ENCODE data around the gene GOLGB1.

The GOLGB1 gene

DNA sequence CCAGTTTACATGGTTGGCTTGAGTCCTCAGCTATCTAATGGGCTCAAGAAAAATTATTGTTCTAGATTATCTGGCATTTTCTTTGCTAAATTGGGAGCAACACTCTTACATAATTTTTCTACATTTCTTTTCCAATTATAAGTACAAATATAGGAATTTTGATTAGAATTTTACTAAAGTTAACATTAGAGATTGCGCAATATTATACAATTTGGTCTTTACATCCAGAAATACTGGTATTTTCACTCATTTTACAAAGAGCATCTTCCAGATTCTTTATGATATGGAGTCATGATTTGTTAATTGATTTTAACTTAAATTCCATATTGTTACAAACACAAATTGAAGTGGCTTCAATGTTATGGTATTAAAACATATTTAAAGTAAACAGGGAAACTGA lies 19.7 kb upstream of the GOLGB1 start:
- H3K4me3 ChIP-seq (ENCODE audit: low read length, poor library complexity, severe bottlenecking): no peak overlapping the region
- no peaks in the 10 kb centered on the region for H3K79me2 ChIP-seq (ENCODE audit: insufficient read depth, low read length)
- no peak overlapping the region for H3K4me2 ChIP-seq (ENCODE audit: low read depth, low read length, poor library complexity, severe bottlenecking)
- no peak for TF ChIP-seq EZH2phosphoT487 (IDR thresholded peaks at IDR 0.05; ENCODE audit: borderline replicate concordance)
- TF ChIP-seq, protein P1, sequence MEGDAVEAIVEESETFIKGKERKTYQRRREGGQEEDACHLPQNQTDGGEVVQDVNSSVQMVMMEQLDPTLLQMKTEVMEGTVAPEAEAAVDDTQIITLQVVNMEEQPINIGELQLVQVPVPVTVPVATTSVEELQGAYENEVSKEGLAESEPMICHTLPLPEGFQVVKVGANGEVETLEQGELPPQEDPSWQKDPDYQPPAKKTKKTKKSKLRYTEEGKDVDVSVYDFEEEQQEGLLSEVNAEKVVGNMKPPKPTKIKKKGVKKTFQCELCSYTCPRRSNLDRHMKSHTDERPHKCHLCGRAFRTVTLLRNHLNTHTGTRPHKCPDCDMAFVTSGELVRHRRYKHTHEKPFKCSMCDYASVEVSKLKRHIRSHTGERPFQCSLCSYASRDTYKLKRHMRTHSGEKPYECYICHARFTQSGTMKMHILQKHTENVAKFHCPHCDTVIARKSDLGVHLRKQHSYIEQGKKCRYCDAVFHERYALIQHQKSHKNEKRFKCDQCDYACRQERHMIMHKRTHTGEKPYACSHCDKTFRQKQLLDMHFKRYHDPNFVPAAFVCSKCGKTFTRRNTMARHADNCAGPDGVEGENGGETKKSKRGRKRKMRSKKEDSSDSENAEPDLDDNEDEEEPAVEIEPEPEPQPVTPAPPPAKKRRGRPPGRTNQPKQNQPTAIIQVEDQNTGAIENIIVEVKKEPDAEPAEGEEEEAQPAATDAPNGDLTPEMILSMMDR (conservative IDR thresholded peaks at IDR 0.05; ENCODE audit: low read length): no peak
- no peaks in the 10 kb centered on the region for H4K20me1 ChIP-seq (ENCODE audit: insufficient read depth, low read length, poor library complexity, severe bottlenecking)
- H3F3A ChIP-seq (ENCODE audit: low read depth): no peaks in the 10 kb centered on the region
- no peaks in the 10 kb centered on the region for H3K27me3 ChIP-seq (ENCODE audit: insufficient read depth, low read length, poor library complexity, severe bottlenecking)
- peaks cover 56% of the 10 kb centered on the region for H3K36me3 ChIP-seq (ENCODE audit: insufficient read depth, low read length)
- no peak overlapping the region for H2AFZ ChIP-seq (ENCODE audit: low read length)
- H3K9ac ChIP-seq (ENCODE audit: low read depth, low read length, poor library complexity, severe bottlenecking): no peak overlapping the region
- H3K9me2 ChIP-seq (replicated peaks; ENCODE audit: low read depth, low read length): no peaks in the 10 kb centered on the region
- H3K4me1 ChIP-seq (ENCODE audit: insufficient read depth, low read length, poor library complexity, severe bottlenecking): no peaks in the 10 kb centered on the region
- no peaks in the 10 kb centered on the region for H3K9me3 ChIP-seq (ENCODE audit: insufficient read depth, low read depth, low read length)

DNA sequence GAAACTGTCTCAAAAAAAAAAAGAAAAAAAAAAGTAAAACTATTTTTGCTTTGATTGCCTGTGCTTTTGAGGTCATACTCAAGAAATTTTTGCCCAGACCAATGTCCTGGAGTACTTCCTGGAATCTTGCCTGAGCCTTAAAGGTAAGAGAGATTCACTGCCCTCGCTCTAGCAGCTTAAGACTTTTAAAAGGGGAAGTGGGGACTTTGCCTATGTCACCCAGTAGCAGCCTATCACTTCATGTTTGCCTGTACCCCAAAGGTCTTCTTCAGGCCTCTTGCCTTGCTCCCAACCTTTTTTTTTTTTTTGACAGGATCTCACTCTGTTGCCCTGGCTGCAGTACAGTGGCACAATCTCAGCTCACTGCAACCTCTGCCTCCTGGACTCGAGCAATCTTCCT lies 18.9 kb upstream of the GOLGB1 start:
- H3K4me1 ChIP-seq (ENCODE audit: insufficient read depth, low read length, poor library complexity, severe bottlenecking): no peaks in the 10 kb centered on the region
- H3K79me2 ChIP-seq (ENCODE audit: insufficient read depth, low read length): no peaks in the 10 kb centered on the region
- TF ChIP-seq EZH2phosphoT487 (IDR thresholded peaks at IDR 0.05; ENCODE audit: borderline replicate concordance): no peak
- TF ChIP-seq, protein P1 (conservative IDR thresholded peaks at IDR 0.05; ENCODE audit: low read length): no peak
- H3K9me3 ChIP-seq (ENCODE audit: insufficient read depth, low read depth, low read length): no peaks in the 10 kb centered on the region
- H3K27me3 ChIP-seq (ENCODE audit: insufficient read depth, low read length, poor library complexity, severe bottlenecking): no peaks in the 10 kb centered on the region
- H3K36me3 ChIP-seq (ENCODE audit: insufficient read depth, low read length): peaks cover 48% of the 10 kb centered on the region; the same call in 1 of the 2 replicates
- H3F3A ChIP-seq (ENCODE audit: low read depth): no peaks in the 10 kb centered on the region
- H4K20me1 ChIP-seq (ENCODE audit: insufficient read depth, low read length, poor library complexity, severe bottlenecking): no peaks in the 10 kb centered on the region
- no peak overlapping the region for H2AFZ ChIP-seq (ENCODE audit: low read length)
- no peak overlapping the region for H3K4me3 ChIP-seq (ENCODE audit: low read length, poor library complexity, severe bottlenecking)
- H3K9me2 ChIP-seq (replicated peaks; ENCODE audit: low read depth, low read length): no peaks in the 10 kb centered on the region
- H3K4me2 ChIP-seq (ENCODE audit: low read depth, low read length, poor library complexity, severe bottlenecking): no peak overlapping the region
- H3K9ac ChIP-seq (ENCODE audit: low read depth, low read length, poor library complexity, severe bottlenecking): no peak overlapping the region

DNA sequence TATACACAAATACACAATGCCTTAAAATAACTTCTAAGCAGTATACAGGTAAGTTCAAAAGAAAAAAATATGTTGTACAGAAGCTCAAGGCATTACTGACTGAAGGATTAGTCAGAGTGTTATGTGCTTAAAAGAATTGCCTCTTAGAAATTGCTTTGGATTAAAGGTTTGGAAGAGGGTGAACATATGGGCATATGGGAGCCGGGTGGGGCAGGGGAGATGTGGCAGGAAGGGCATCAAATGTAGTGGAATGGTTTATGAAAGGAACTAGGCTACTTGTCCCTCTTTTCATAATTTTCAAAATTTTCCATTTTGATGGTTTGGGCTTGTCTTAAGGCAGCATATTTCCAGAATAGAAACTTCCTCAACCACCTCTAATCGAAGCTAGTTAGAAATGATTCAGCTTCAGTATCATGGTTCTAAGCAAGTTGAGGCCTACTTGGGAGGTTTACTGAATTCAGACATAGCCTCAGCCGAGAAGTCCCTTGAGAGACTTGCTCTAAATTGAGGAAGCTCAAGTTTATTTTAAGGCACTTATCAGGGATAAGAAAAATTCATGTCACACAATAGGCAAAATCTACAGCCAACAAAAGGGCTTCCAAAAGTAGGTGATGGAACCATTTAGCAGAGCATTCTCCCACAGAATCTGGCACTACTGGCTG lies 10.1 kb upstream of the GOLGB1 start:
- peaks cover 10% of the 10 kb centered on the region for H3K4me1 ChIP-seq (ENCODE audit: insufficient read depth, low read length, poor library complexity, severe bottlenecking)
- no peak for TF ChIP-seq EZH2phosphoT487 (IDR thresholded peaks at IDR 0.05; ENCODE audit: borderline replicate concordance)
- TF ChIP-seq, protein P1 (conservative IDR thresholded peaks at IDR 0.05; ENCODE audit: low read length): no peak
- no peaks in the 10 kb centered on the region for H3K9me2 ChIP-seq (replicated peaks; ENCODE audit: low read depth, low read length)
- H3K27me3 ChIP-seq (ENCODE audit: insufficient read depth, low read length, poor library complexity, severe bottlenecking): no peaks in the 10 kb centered on the region
- no peak overlapping the region for H2AFZ ChIP-seq (ENCODE audit: low read length)
- H3F3A ChIP-seq (ENCODE audit: low read depth): no peaks in the 10 kb centered on the region; the same call in 1 of the 2 replicates
- H3K79me2 ChIP-seq (ENCODE audit: insufficient read depth, low read length): no peaks in the 10 kb centered on the region
- H3K9me3 ChIP-seq (ENCODE audit: insufficient read depth, low read depth, low read length): no peaks in the 10 kb centered on the region
- H3K36me3 ChIP-seq (ENCODE audit: insufficient read depth, low read length): no peaks in the 10 kb centered on the region
- H3K4me2 ChIP-seq (ENCODE audit: low read depth, low read length, poor library complexity, severe bottlenecking): no peak overlapping the region
- no peaks in the 10 kb centered on the region for H4K20me1 ChIP-seq (ENCODE audit: insufficient read depth, low read length, poor library complexity, severe bottlenecking)
- H3K9ac ChIP-seq (ENCODE audit: low read depth, low read length, poor library complexity, severe bottlenecking): no peak overlapping the region
- no peak overlapping the region for H3K4me3 ChIP-seq (ENCODE audit: low read length, poor library complexity, severe bottlenecking)

All from Loucy (cell line).